GM19023 (cell line): ENCODE data around the gene EVC2.

Experiments used
- ATAC-seq: cut with Tn5 transposase; IDR thresholded peaks from one replicate; pipeline ENCODE4 v1.9.1; 2021; ENCODE audit warnings: mild to moderate bottlenecking, moderate library complexity; ENCODE audit not compliant: unreplicated experiment

EVC2 gene

GRCh38 chr4:5708449-5709206 lies at the start of gene EVC2:
Gene EVC2, minus strand, starts transcription at chr4:5708559. Its CDS starts 46 bp downstream, at chr4:5708513.
- no peak for ATAC-seq

DNA sequence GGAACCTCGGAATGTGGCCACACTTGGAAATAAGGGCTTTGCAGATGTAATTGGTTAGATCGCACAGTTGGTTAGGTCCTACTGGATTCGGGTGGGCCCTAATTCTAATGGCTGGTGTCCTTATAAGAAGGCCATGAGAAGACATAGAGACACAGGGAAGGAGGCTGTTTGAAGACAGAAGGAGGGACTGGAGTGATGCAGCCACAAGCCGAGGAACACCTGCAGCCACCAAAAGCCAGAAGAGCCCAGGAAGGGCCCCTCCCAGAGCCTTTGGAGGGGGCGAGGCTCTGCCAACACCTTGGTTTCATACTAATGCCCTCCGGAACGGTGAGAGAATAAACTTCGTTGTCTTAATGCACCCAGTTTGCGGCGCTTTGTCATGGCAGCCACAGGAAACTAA lies 49.6 kb upstream of the EVC2 start:
- ATAC-seq, result no peak

- ATAC-seq, result no peak
These were observed 49.2 kb upstream of the EVC2 start for GRCh38 chr4:5757536-5757935.

DNA sequence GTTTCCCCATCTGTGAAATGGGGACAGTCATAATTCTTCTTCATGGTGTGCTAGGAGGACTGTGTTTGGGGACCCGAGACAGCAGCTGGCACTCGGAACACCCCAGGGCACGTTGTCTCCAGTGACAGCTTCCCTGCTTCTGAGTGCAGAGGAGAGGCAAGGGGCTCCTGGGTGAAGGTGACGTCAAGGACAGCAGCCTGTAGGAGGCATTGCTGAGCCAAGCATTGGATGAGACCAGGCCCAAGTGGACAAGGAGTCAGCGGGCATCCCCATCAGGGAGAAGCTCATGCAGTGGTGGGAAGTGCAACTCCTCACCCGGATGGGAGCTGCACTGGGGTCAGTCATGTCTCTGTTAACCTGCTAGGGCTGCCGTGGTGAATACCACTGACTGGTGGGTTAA lies 48.7 kb upstream of the EVC2 start:
- ATAC-seq, result no peak

DNA sequence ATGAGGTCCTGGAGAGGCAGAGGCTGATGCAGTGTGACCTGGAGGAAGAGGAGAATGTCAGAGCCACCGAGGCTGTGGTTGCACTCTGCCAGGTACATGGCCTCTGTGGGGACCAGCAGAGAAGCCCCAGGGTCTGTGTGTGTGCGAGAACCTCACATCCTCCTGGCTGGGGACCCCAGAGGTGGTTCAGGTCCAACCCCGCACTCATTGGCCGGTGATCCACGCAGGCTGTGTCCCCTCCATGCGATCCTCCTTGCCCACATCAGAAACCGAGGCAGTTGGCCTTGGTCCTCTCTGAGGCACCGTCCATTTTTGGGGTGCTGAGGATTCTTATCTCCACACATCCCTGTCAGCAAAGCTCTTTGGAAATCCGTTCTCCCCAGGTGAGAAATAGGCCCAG lies 47.9 kb upstream of the EVC2 start:
- no peak for ATAC-seq

- no peak for ATAC-seq
These were observed 47.3 kb upstream of the EVC2 start for GRCh38 chr4:5755679-5756078.

- ATAC-seq, result no peak
These were observed 46.8 kb upstream of the EVC2 start for GRCh38 chr4:5755161-5755560.

GRCh38 chr4:5754529-5754881 lies 46.1 kb upstream of the EVC2 start:
- ATAC-seq, result no peak

DNA sequence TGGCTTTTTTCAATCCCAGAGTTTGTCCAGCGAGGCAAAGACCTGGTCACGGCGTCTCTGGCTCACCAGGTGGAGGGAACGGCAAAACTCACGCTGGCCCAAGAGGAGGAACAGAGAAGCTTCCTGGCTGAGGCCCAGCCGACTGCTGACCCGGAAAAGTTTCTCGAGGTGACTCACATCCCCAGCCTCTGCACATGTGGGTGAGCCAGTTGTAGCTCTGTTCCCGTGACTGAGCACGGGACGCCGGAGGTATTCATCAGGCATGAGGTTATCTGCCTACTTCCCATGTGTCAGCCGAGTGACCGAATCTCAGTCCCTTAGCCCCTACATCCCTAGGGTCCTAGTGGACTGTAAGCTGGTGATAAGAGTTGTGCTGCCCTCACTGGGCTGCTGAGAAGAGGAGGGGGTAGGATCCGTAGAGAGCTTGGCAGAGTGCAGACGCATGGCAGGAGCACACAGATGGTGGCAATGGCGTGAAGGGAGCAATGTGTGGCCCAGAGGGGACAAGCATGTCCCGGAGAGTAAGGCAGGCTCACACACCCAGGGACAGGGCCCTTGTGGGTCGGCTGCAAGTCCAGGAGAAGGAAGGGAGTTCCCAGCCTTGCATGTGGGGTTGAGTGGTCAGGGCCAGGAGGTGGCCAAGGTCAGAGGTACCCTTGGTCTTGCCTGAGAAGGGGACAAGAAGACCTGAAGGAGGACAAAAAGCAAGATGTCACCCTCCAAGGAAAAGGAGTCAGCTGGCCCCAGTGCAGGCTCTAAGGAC lies 45.6 kb upstream of the EVC2 start:
- no peak for ATAC-seq

DNA sequence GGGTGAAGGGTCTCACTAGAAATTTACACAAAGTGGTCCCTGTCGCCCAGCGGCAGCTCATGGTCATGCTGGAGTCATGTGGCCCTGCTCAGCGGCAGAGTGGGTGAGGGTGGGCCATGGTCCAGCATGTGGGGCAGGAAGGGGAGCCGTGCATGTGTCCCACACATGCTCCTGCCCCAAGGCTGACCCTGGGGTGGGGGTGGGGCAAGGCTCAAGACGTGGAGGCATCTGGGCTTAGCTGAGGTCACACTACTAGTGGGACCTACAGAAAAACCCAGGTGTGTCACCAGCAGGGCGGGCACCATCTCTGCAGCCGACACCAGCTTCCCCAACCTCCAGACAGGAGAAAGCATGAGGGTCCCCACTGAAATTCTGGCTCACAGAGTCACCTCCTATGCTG lies 45.0 kb upstream of the EVC2 start:
- ATAC-seq, result no peak

- no peak for ATAC-seq
These were observed 44.2 kb upstream of the EVC2 start for GRCh38 chr4:5752376-5753184.

DNA sequence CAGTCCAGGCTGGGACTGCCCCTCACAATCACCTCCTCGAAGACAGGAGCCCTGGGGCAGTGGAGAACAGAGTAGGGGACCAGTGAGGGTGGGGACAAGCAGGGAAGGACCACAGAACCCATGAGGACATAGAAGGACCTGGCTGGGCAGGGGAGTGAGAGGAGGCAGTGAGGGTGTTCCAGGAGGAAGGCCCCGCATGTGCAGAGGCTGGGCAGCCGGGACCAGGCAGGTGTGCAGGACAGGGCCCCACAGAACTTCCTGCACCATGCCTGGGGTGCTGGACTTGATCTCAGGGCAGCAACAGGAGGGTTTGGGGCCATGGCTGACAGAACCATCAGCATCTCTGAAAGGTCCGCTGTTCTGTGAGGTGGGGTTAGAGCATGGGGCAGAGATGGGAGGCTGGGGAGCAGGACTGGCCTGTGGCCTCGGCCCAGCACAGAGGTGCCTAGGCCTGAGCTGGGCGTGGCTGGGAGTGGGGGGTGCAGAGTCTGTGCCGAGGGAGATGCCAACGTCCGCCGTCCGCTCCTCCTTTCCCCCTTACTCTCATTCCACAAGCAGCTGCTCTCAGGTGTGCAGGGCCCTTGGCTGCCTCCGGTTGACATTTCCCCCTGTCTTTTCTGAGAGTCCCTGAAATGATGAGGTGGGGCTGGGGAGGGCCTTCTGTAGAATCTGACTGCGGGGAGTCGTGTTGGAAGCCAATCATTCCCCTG lies 43.5 kb upstream of the EVC2 start:
- no peak for ATAC-seq

GRCh38 chr4:5750946-5751665 lies 42.7 kb upstream of the EVC2 start:
- ATAC-seq, result no peak

GRCh38 chr4:5750052-5750945 lies 41.9 kb upstream of the EVC2 start:
- ATAC-seq, result no peak

- no peak for ATAC-seq
These were observed 41.2 kb upstream of the EVC2 start for GRCh38 chr4:5749568-5749967.

DNA sequence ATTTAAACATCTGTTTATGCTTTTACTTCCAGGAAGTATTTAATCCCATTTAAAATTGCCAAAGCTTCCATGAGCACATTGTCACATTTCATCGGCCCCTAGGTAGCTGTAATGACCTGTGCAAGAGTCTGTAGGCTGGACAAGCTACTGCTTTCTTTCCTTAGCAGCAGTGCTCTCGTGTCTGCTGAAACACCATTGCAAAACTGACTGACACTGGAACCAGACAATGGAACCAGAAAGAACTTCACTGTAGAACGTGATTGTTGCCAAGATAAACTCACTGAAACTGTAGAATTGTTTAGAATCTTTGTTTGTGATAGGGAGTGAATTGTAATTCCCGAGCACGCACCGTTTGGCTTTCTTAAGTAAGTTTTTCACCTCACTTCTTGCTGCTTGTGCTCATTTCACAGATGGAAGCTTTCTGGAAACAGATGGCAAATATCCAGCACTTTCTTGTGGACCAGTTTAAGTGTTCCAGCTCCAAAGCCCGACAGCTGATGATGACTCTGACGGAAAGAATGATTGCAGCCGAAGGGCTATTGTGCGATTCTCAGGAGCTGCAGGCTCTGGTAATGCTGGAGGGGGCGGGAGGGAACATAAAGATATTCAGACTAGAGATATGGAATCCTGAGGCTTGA lies 39.5 kb upstream of the EVC2 start:
- no peak for ATAC-seq

- ATAC-seq, result no peak
These were observed 38.7 kb upstream of the EVC2 start for GRCh38 chr4:5746829-5747737.

DNA sequence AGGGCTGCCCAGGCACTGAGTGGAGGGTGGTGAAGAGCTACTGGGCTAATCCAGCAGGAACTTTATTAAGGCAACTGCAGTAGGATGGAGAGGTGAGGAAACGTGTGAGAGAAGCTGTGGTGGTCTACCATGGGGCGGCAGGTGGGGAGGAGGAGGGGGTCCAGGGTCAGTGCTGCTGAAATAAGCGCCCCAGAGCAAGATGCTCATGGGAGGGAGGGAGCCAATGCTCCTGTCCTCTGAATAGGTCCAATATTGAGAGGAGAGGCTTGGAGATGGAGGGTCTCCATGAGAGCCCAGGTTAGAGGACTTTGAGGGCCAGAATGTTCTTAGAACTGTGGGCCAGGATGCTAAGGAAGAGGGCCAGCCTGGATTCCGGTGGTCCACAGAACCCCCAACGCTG lies 37.9 kb upstream of the EVC2 start:
- no peak for ATAC-seq
